GM10847 (cell line): Measurements from ENCODE around the gene MLX.
A peak's percentile ranks its signal among the peaks of the same experiment; 100 is the strongest.

Experiments
- POLR2A ChIP-seq: IDR thresholded peaks from 2 replicates; pipeline ENCODE4 v1.6.1; 2011; ENCODE audit not compliant: insufficient read length; ENCODE audit errors: extremely low read depth

Gene MLX, protein sequence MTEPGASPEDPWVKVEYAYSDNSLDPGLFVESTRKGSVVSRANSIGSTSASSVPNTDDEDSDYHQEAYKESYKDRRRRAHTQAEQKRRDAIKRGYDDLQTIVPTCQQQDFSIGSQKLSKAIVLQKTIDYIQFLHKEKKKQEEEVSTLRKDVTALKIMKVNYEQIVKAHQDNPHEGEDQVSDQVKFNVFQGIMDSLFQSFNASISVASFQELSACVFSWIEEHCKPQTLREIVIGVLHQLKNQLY

DNA sequence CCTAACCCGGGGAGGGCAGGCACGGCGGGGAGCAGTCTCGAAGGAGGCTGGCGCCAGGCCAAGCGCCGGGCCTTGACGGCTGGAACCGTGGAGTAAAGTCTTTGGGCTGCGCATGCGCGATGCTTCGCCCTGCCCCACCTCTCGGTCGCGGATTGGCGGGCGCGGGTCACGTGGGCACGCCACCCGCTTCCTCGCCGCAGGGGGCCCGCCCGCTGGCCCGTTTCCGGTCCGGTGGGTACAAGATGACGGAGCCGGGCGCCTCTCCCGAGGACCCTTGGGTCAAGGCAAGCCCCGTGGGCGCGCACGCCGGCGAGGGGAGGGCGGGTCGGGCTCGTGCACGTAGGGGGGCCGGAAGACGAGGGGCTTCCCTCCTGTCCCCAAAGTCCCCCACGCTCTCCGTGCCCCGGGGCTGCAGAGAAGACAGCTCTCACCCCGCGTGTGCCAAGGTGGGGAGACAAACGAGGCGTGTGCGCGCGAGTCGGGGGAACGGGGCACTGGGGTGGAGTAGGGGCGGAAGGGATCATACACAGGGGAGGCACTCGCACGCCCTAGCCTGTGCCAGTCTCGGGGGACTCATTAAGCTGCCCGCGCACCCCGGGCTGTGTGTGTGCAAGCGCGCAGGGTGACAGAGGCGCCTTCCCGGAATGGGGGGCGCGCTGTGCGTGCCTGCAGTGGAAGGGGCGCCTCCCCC, at the start of gene MLX:
Gene MLX (plus strand): TSS at position 218 of the 691 bp plus-strand sequence. CDS start 25 bp downstream, at position 243.
- TF ChIP-seq POLR2A, result peak; percentile 49

- TF ChIP-seq POLR2A, result no peak
Measured at GRCh38 chr17:42517516-42517915, 49.4 kb upstream of the MLX start.

- no peak for TF ChIP-seq POLR2A
Measured at GRCh38 chr17:42518046-42518754, 48.7 kb upstream of the MLX start.

- TF ChIP-seq POLR2A, result no peak
Measured at GRCh38 chr17:42518755-42519545, 48.0 kb upstream of the MLX start.

GRCh38 chr17:42519546-42520491, 47.1 kb upstream of the MLX start:
- no peak for TF ChIP-seq POLR2A

- no peak for TF ChIP-seq POLR2A
Measured at GRCh38 chr17:42520540-42520951, 46.4 kb upstream of the MLX start.

DNA sequence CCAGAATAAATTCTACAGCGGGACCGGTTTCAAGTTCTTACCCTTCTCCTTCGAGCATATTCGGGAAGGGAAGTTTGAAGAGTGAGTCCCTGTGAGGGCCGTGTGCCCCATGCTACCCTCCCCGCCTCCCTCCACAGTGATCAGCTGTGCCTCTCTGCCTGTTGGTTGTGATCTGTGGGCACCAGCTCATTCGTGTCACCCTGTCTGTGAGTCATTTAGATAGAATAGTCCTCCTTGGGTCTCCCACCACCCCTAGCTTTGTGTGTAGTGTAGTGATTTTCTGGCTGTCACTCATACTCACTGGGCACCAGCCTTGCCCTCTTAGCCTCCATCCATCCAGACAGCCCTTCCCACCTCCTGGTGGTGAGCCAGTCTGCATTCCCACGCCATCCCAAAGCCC, 45.9 kb upstream of the MLX start:
- no peak for TF ChIP-seq POLR2A

DNA sequence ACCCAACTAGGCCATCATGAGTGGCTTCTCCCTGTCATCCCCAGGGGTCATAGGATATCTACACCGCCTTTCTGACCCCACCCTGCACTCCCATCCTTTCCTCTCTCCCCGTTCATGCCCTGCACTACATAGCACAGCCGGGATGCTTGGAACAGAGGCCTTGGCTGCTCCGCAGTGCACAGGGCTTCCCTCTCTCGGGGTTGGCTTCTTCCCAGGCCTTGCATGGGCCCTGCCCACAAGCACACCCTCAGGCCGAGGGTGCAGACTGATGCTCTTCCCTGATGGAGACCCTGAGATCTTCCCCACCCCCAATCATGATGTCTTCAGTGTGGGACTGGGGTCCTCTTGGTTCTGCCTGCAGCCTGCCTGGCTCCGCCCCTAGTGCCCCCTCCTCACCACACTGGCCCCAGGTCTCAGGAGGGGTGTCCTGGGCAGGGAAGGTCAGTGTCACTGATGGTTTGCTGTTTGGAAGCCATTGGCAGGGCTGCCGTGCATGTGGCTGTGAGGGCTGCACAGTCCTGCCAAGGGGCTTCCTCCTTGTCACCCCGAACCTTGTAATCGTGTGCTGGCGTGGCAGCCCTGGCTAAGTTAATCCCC, 45.1 kb upstream of the MLX start:
- no peak for TF ChIP-seq POLR2A

DNA sequence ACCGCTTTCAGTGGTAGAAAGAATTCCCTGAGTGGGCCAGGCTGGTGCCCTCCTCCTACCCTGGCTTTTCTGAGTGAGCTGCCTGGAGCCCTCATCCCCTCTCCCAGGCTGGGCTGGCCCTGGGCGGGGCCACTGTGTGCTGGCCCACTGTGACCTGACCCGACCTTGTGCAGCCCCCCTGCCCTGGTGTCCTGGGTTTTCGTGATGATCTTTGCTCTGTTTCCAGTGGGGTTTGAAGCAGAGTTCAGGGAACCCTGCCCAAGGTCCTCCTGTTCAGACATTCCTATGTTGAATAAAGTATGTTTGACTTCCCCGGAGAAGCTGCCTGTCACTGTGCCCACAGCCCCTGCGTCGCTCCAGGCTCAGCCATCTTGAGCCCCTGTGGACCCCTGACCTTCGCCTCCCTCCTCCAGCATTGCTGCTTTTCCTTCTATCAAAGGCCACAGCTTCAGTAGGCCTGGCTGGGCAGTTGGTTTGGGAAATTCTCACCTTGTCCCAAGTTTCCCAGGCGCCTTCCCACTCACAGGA, 44.6 kb upstream of the MLX start:
- TF ChIP-seq POLR2A, result no peak

DNA sequence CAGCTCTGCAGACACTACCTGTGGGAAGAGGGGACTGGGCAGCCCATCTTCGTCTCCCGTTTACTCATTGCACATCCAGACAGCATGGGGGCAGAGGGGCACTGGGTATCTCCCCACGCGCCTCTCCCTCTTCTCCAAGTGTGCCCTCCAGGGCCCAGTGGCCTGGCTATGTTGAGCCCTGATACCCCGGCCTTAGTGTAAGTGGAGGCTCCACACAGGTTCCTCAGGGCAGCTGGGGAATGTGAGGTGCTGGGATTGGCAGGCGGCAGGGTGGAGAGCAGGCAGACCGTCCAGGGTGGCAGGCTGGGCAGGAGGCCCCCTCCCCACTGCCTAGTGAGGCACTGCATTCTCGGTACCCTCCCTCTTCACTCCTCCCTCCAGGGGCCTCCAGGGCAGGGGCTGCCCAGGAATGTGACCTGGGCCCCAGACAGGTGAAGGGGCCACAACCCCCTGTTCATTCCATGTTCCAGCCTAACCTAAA, 44.1 kb upstream of the MLX start:
- TF ChIP-seq POLR2A, result no peak

DNA sequence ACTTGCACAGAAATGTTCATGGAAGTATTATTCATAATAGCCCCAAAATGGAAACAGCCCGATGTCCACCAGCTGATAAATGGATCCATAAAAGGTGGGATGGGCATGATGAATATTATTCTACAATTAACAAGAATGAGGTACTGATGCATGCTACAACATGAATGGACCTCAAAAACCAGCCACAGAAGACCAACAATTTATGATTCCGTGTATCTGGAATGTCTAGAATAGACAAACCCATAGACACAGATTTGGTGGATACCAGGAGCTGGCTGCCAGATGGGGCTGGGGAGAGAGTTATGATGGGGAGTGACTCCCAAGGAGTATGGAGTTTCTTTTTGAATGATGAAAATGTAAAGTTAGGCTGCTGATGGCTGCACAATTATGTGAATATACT, 41.7 kb upstream of the MLX start:
- no peak for TF ChIP-seq POLR2A

DNA sequence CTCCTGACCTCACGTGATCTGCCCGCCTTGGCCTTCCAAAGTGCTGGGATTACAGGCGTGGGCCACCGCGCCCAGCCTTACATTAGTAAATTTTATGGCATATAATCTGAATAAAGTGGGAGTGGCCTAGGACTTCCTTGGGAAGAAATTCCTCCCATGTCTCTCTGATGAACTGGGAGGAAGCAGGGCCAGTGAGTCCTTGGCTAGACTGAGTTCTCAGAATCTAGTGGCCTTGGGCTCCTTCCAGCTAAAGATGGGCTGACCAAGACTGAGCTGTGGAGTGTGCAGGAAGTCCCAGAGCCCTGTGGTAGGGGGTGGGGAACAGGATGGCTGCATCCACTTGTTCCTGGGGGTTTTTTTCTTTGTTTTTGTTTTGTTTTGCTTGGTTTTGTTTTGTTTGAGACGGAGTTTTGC, 40.9 kb upstream of the MLX start:
- no peak for TF ChIP-seq POLR2A

- no peak for TF ChIP-seq POLR2A
Measured at GRCh38 chr17:42527932-42528331, 39.0 kb upstream of the MLX start.
